PC-3 (cell line): ENCODE measurements around the gene CCDC92. TPM values are rescaled to one million over a fixed set of nuclear protein-coding genes. Genes with fewer than 3 reads are reported as not detected.
A peak's percentile ranks its signal among the peaks of the same experiment; 100 is the strongest.

Experiments
- ATAC-seq: fragments of 200-7000 bp; cut with Tn5 transposase; 2 replicates; pipeline ENCODE4 v1.9.1; 2020; ENCODE audit warnings: mild to moderate bottlenecking, moderate library complexity
- BruUV-seq: library from RNA; stranded (reverse); fragments of 400-500 nt; replicated peaks from 2 replicates; lab custom pipeline; 2021; lab: Mats Ljungman, UMichigan
- CTCF ChIA-PET: fragments of 300-600 bp; sonication (Branson Sonifier 250); formaldehyde crosslinking; loops from one replicate; lab custom pipeline; 2022; ENCODE audit warnings: antibody characterized with exemption; lab: Charles Lee
- POLR2A ChIA-PET: fragments of 300-600 bp; sonication (Branson Sonifier 250); formaldehyde crosslinking; loops from one replicate; lab custom pipeline; 2022; ENCODE audit warnings: antibody characterized with exemption; ENCODE audit not compliant: unreplicated experiment; lab: Charles Lee
- DNase-seq: peaks from one replicate; pipeline ENCODE4 v3.0.0-alpha.2; 2015
- H2AFZ ChIP-seq: fragments of 300-600 bp; sonication (generic); 2 replicates; pipeline ENCODE4 v1.6.0; 2016; ENCODE audit warnings: antibody characterized with exemption, low read length
- H3F3A ChIP-seq: fragments of 300-600 bp; sonication (generic); one replicate; pipeline ENCODE4 v1.6.0; 2017; ENCODE audit warnings: antibody characterized with exemption, low read length, control low read depth, mild to moderate bottlenecking; ENCODE audit not compliant: unreplicated experiment
- H3K27ac ChIP-seq: fragments of 300-600 bp; sonication (generic); 2 replicates; pipeline ENCODE4 v1.5.1; 2016; ENCODE audit warnings: mild to moderate bottlenecking, low read length
- H3K27me3 ChIP-seq: fragments of 300-600 bp; sonication (generic); 2 replicates; pipeline ENCODE4 v1.6.1; 2016; ENCODE audit warnings: low read length, mixed read lengths
- H3K36me3 ChIP-seq: fragments of 300-600 bp; sonication (generic); 2 replicates; pipeline ENCODE4 v1.6.1; 2016; ENCODE audit warnings: low read depth, mixed run types, low read length, mixed read lengths
- H3K4me1 ChIP-seq: fragments of 300-600 bp; sonication (generic); 2 replicates; pipeline ENCODE4 v1.5.1; 2016; ENCODE audit warnings: low read length; ENCODE audit not compliant: insufficient read depth
- H3K4me2 ChIP-seq: fragments of 300-600 bp; sonication (generic); 2 replicates; pipeline ENCODE4 v1.6.0; 2016; ENCODE audit warnings: low read length
- H3K4me3 ChIP-seq: fragments of 300-600 bp; sonication (generic); 2 replicates; pipeline ENCODE4 v1.5.1; 2016; ENCODE audit warnings: mild to moderate bottlenecking, low read length, mixed read lengths
- H3K79me2 ChIP-seq: fragments of 300-600 bp; sonication (generic); 2 replicates; pipeline ENCODE4 v1.6.1; 2017; ENCODE audit warnings: low read length, mixed read lengths
- H3K9ac ChIP-seq: fragments of 300-600 bp; sonication (generic); 2 replicates; pipeline ENCODE4 v1.6.0; 2016; ENCODE audit warnings: mild to moderate bottlenecking, low read length
- H3K9me2 ChIP-seq: fragments of 300-600 bp; sonication (generic); replicated peaks from 2 replicates; pipeline ENCODE4 v1.6.1; 2016; ENCODE audit warnings: mixed run types, low read length, mixed read lengths
- H3K9me3 ChIP-seq: fragments of 300-600 bp; sonication (generic); 2 replicates; pipeline ENCODE4 v1.6.1; 2016; ENCODE audit warnings: low read length, mixed read lengths
- H4K20me1 ChIP-seq: fragments of 300-600 bp; sonication (generic); 2 replicates; pipeline ENCODE4 v1.6.1; 2016; ENCODE audit warnings: low read length, mixed read lengths
- EZH2 ChIP-seq: fragments of 300-600 bp; sonication (generic); IDR thresholded peaks from one replicate; pipeline ENCODE4 v1.6.1; 2017; ENCODE audit warnings: antibody characterized with exemption, mild to moderate bottlenecking, low read length; ENCODE audit not compliant: unreplicated experiment
- EZH2phosphoT487 ChIP-seq: fragments of 300-600 bp; sonication (generic); IDR thresholded peaks from 2 replicates; pipeline ENCODE4 v1.6.1; 2018; ENCODE audit warnings: mild to moderate bottlenecking, antibody characterized with exemption, low read length, borderline replicate concordance
- intact Hi-C: fragments of 100-400 bp; cut with micrococcal nuclease; formaldehyde crosslinking; loops from 2 replicates; pipeline ENCODE4 v1.9.0; 2023
- total RNA-seq: library from RNA; depleted of rRNA; stranded (reverse); fragments of >200 nt; gene quantifications from 2 replicates; pipeline ENCODE4 v1.2.3, GENCODE V29; 2014
- TF ChIP-seq, protein P1 (sequence below): fragments of 300-600 bp; sonication (generic); conservative IDR thresholded peaks from 2 replicates; pipeline ENCODE4 v1.5.1; 2017; ENCODE audit warnings: antibody characterized with exemption, low read depth, mild to moderate bottlenecking, low read length

CCDC92 gene
- total RNA-seq, 1 experiment from 2014 or later: 9.6 TPM

DNA sequence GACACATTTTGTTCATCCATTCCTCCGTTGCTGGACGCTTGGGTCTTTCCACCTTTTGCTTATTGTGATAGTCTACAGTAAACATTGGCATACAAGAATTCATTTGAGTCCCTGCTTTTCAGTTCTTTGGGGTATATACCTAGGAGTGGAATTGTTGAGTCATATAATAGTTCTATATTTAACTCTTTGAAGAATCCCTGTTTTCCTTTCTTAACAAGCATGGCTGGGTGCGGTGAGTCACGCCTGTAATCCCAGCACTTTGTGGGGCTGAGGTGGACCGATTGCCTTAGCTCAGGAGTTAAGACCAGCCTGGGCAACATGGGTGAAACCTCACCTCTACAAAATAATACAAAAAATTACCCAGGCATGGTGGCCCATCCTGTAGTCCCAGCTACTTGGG, 75.4 kb downstream of the CCDC92 start:
- POLR2A ChIA-PET: no interaction called here
- CTCF ChIA-PET: no interaction called here
- DNase-seq: peak; percentile 67
- no peaks in the 10 kb centered on the region for H3K9me2 ChIP-seq
- no peak overlapping the region for H3K27ac ChIP-seq
- peak overlapping the region; percentile 30 for H3K4me2 ChIP-seq
- intact Hi-C loops: no loop called here
- ATAC-seq: peak; percentile 78
- no peaks in the 10 kb centered on the region for H3F3A ChIP-seq
- no peaks in the 10 kb centered on the region for H3K79me2 ChIP-seq
- H3K4me3 ChIP-seq: no peak overlapping the region
- H3K4me1 ChIP-seq: peaks cover 10% of the 10 kb centered on the region
- H3K9me3 ChIP-seq: no peaks in the 10 kb centered on the region
- H3K36me3 ChIP-seq: no peaks in the 10 kb centered on the region
- no peaks in the 10 kb centered on the region for H4K20me1 ChIP-seq
- no peak for TF ChIP-seq EZH2phosphoT487
- TF ChIP-seq, protein P1, sequence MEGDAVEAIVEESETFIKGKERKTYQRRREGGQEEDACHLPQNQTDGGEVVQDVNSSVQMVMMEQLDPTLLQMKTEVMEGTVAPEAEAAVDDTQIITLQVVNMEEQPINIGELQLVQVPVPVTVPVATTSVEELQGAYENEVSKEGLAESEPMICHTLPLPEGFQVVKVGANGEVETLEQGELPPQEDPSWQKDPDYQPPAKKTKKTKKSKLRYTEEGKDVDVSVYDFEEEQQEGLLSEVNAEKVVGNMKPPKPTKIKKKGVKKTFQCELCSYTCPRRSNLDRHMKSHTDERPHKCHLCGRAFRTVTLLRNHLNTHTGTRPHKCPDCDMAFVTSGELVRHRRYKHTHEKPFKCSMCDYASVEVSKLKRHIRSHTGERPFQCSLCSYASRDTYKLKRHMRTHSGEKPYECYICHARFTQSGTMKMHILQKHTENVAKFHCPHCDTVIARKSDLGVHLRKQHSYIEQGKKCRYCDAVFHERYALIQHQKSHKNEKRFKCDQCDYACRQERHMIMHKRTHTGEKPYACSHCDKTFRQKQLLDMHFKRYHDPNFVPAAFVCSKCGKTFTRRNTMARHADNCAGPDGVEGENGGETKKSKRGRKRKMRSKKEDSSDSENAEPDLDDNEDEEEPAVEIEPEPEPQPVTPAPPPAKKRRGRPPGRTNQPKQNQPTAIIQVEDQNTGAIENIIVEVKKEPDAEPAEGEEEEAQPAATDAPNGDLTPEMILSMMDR: no peak
- TF ChIP-seq EZH2: no peak
- H2AFZ ChIP-seq: no peak overlapping the region
- H3K9ac ChIP-seq: no peak overlapping the region
- H3K27me3 ChIP-seq: no peaks in the 10 kb centered on the region
- no TSS peak for BruUV-seq

DNA sequence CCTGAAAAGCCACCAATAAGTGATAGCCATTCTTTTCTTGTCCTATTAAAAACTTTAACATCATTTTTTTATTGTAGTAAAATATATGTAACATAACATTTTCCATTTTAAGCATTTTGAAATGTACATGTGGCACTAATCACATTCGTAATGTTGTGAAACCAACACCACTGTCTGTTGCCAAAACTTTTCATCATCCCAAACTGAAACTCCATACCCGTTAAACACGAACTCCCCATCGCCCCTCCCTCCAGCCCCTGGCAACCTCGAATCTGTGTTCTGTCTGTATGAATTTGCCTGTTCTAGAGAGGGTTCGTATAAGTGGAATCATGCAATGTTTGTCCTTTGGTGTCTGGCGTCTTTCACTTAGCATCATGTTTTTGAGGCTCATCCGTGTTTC, 75.9 kb downstream of the CCDC92 start:
- Histone ChIP-seq H3K9me2 (no peaks in the 10 kb centered on the region), H3K27ac (no peak overlapping the region), H3K27me3 (no peaks in the 10 kb centered on the region), H3K9me3 (no peaks in the 10 kb centered on the region), H4K20me1 (no peaks in the 10 kb centered on the region), H3K4me3 (no peak overlapping the region), H3F3A (no peaks in the 10 kb centered on the region), H3K79me2 (no peaks in the 10 kb centered on the region), H2AFZ (no peak overlapping the region), H3K4me1 (peaks cover 10% of the 10 kb centered on the region), H3K9ac (no peak overlapping the region), H3K4me2 (peak overlapping the region; percentile 30), H3K36me3 (no peaks in the 10 kb centered on the region)
- TF ChIP-seq, protein P1: no peak
- TF ChIP-seq EZH2phosphoT487 (no peak), EZH2 (no peak)
- CTCF ChIA-PET: no interaction called here
- POLR2A ChIA-PET: no interaction called here
- intact Hi-C loops: no loop called here
- DNase-seq: no peak
- no peak for ATAC-seq
- BruUV-seq: no TSS peak

DNA sequence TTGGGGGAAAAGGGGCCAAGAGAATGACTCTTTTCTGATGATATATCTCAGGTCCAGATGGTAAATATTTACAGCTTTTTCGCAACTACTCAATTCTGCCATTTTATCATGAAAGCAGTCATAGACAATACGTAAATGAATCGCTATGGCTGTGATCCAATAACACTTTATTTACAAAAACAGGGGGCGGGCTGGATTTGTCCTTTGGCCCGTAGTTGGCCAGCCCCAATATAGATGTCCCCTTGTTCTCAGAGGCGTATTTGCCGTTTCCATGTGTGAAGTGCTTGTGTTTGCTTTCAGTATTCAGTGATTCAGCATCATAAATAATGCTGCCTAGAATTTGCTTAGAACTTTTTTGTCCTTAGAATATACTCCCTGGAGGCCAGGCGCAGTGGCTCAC, 77.2 kb downstream of the CCDC92 start:
- no peak overlapping the region for H3K9ac ChIP-seq
- ChIA-PET CTCF (no interaction called here), POLR2A (no interaction called here)
- no peak overlapping the region for H2AFZ ChIP-seq
- DNase-seq: no peak
- no peaks in the 10 kb centered on the region for H3K9me2 ChIP-seq
- intact Hi-C loops: no loop called here
- H3K9me3 ChIP-seq: no peaks in the 10 kb centered on the region
- no TSS peak for BruUV-seq
- no peaks in the 10 kb centered on the region for H3K79me2 ChIP-seq
- TF ChIP-seq EZH2: no peak
- no peak for TF ChIP-seq EZH2phosphoT487
- TF ChIP-seq, protein P1: no peak
- ATAC-seq: no peak
- H3F3A ChIP-seq: no peaks in the 10 kb centered on the region
- no peaks in the 10 kb centered on the region for H3K27me3 ChIP-seq
- H3K4me2 ChIP-seq: no peak overlapping the region
- no peaks in the 10 kb centered on the region for H3K36me3 ChIP-seq
- no peak overlapping the region for H3K27ac ChIP-seq
- H3K4me3 ChIP-seq: no peak overlapping the region
- H4K20me1 ChIP-seq: no peaks in the 10 kb centered on the region
- H3K4me1 ChIP-seq: peaks cover 10% of the 10 kb centered on the region
